ENCODE results near the gene HCN1.
"Not testable (repeated sequence)": the region's sequence is repeated elsewhere in the genome, so short reads cannot be mapped to it uniquely, and the experiment has no call there.

Gene HCN1

DNA sequence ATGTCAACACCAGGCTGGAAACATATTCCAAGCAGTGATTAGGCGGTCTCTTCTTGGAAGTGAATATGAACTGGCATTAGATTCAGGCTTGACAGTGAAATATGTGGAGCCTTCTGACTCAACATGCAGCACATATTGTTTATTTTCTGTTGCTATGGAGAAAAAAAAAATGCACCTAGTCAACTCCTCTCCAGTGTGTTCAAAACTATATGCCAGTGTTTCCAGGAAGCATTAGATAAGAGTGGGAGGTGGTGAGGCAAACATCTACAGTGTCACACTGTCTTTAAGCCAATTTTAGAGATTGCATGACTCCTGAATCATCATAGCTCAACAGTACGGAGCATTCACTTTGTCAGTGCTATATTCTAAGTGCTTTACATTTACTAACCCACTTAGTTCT, 117.9 kb downstream of the HCN1 start:
- Mint-ChIP-seq H3K27me3 (no peaks in the 10 kb centered on the region), H3K9me3 (peaks cover 7 to 12% of the 10 kb centered on the region in 2 donors), H3K4me3 (no peak overlapping the region), H3K4me1 (no peaks in the 10 kb centered on the region), H3K36me3 (no peaks in the 10 kb centered on the region), H3K27ac (no peak overlapping the region)
- no peak for DNase-seq
- no peak for ATAC-seq (replicated peaks)

DNA sequence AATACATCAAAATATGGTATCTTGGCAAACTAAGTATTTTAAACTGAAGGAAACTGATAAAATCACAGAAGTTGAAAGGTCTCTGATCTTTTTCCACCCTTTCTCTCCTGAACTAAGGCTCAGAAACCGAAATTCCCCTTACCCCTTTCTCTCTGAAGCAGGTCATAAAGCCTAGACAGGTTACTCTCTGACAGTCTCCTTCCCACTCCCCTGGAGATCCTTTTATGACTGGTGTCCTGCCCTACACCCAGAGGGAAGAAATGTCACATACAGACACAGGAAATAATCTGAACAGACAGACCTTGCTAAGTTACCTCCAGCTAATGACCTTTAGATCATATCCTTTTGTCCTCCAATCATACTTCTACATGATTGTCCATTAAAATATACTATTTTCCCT, 127.4 kb downstream of the HCN1 start:
- Mint-ChIP-seq H3K27me3 (no peaks in the 10 kb centered on the region), H3K9me3 (peaks cover 5 to 9% of the 10 kb centered on the region in 2 donors), H3K36me3 (no peaks in the 10 kb centered on the region), H3K27ac (no peak overlapping the region), H3K4me3 (no peak overlapping the region), H3K4me1 (no peaks in the 10 kb centered on the region)
- DNase-seq (no peak), ATAC-seq (replicated peaks) (no peak)

DNA sequence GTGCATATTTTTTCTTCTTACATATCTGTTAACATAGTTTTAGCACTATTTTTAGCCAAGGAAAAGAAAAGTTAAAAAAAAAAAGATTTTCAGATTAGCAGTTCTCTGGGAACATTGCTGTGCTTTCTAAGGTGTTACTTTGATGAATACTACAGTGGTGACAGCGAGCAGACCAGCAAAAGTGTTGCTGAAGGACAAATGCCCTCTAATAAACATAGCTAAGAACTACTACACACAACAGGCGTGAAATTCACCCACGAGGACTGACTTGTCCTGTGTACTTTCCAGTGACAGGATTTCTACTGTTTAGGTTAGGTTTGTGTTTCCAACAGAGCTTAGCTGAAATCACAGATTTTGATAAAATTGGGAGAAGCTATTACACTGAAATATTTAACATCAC, 153.8 kb downstream of the HCN1 start:
- DNase-seq (no peak), ATAC-seq (replicated peaks) (no peak)
- H3K9me3 Mint-ChIP-seq = peaks cover 4% of the 10 kb centered on the region in 2 donors
- no peak overlapping the region for H3K27ac Mint-ChIP-seq
- H3K27me3 Mint-ChIP-seq = no peaks in the 10 kb centered on the region
- H3K4me1 Mint-ChIP-seq = no peaks in the 10 kb centered on the region
- no peaks in the 10 kb centered on the region for H3K36me3 Mint-ChIP-seq
- no peak overlapping the region for H3K4me3 Mint-ChIP-seq

DNA sequence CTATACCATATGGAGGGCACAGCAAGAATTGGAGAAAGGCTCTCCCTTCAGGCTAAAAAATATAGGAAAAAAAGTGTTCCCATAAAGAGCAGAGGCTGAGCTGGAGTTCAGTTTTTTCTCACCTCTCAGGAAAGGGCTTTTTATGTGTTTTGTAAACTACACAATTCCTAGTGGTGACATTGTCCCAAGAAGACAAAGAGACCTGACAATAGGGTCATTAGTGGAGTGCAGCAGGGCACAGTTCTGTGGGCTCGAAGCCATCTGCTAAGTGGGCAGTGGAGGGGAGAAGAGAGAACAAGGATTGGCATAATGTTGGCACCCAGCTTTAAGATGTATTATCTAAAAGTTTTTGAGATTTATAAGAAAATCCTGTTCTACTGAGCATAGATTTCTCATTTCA, 162.5 kb downstream of the HCN1 start:
- Mint-ChIP-seq H3K27me3 (no peaks in the 10 kb centered on the region), H3K4me3 (no peak overlapping the region), H3K36me3 (no peaks in the 10 kb centered on the region), H3K27ac (no peak overlapping the region), H3K4me1 (no peaks in the 10 kb centered on the region), H3K9me3 (peaks cover 0 to 3% of the 10 kb centered on the region in 2 donors)
- ATAC-seq (replicated peaks) = no peak
- no peak for DNase-seq

DNA sequence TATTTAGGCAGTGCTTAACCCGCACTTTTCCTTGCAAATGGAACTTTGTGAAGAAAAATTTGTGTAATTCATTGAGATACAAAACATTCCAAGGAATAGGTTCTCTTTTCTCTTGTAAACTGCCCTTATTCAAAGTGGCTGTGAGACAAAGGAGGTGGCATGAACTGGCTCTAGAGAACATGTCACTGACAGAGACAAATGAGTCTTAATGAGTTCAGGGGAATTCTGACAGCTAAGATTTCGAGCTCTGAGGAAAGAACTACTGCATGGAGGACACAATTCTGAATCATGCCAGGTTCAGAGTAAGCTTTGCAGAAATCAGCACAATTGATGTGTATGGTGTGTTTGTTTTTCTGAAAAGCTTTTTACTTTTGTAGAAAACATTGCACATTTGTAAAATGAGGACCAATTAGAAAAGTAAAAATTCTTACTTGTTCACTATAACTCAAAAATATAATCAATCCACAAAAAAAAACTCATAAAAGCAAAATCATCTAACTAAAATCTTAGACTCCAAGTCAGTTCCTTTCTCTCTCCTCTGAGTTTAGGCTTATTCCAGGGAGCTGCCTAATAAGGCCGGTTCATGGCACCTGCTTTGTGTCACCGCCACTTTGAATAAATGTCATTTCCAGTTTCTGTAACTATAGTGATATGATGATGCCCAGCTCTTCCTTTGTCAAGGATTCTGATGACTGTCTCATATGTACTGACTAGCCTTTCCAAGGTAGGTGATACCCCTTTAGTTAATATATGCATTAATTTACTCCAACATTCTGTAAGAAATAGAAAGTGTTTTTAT, 163.2 kb downstream of the HCN1 start:
- H3K36me3 Mint-ChIP-seq = no peaks in the 10 kb centered on the region
- H3K27ac Mint-ChIP-seq = no peak overlapping the region
- ATAC-seq (replicated peaks) = no peak
- no peak overlapping the region for H3K4me3 Mint-ChIP-seq
- H3K27me3 Mint-ChIP-seq = no peaks in the 10 kb centered on the region
- peaks cover 0 to 3% of the 10 kb centered on the region in 2 donors for H3K9me3 Mint-ChIP-seq
- DNase-seq = no peak
- H3K4me1 Mint-ChIP-seq = no peaks in the 10 kb centered on the region

DNA sequence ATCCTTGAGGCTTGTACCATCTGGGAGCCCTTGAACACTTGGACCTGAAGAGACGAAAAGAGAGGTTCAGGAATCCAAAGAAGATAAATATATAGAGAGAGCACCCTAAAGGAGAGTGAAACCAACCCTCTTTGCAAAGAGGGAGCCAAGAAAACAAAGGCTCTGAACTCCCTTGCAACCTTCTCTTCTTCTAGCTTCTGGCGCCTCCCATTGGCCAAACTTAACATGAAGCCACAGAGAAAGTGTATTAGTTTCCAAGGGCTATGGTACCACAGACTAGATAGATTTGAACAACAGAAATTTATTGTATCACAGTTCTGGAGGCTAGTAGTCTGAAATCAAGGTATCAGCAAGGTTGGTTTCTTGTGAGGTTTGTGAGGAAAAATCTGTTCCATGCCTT, 175.1 kb downstream of the HCN1 start:
- Mint-ChIP-seq H3K4me3 (no peak overlapping the region), H3K27ac (no peak overlapping the region), H3K36me3 (no peaks in the 10 kb centered on the region), H3K4me1 (no peaks in the 10 kb centered on the region), H3K9me3 (peaks cover 0 to 2% of the 10 kb centered on the region in 2 donors), H3K27me3 (no peaks in the 10 kb centered on the region)
- DNase-seq (no peak), ATAC-seq (replicated peaks) (no peak)

DNA sequence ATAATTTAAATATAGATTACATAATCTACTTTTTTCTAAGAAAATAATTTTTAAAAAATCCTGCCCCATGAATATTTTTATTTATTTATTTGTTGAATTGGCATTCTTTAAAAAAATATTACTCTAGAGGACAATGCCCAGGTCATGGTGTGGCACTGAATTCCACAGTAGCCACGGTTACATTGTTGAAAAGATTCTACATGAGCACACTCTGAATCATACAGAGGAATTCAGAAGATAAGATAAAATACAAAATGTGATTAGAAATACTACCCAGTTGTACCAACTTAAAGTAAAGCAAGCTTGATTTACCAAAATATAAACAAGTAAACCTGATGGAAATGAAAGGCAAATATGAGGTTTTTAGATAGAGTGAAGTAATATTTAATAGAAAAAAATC, 183.7 kb downstream of the HCN1 start:
- no peak overlapping the region for H3K4me3 Mint-ChIP-seq
- ATAC-seq (replicated peaks) (no peak), DNase-seq (no peak)
- no peak overlapping the region for H3K27ac Mint-ChIP-seq
- H3K9me3 Mint-ChIP-seq = peaks cover 0 to 2% of the 10 kb centered on the region in 2 donors
- no peaks in the 10 kb centered on the region for H3K4me1 Mint-ChIP-seq
- no peaks in the 10 kb centered on the region for H3K27me3 Mint-ChIP-seq
- H3K36me3 Mint-ChIP-seq = no peaks in the 10 kb centered on the region

DNA sequence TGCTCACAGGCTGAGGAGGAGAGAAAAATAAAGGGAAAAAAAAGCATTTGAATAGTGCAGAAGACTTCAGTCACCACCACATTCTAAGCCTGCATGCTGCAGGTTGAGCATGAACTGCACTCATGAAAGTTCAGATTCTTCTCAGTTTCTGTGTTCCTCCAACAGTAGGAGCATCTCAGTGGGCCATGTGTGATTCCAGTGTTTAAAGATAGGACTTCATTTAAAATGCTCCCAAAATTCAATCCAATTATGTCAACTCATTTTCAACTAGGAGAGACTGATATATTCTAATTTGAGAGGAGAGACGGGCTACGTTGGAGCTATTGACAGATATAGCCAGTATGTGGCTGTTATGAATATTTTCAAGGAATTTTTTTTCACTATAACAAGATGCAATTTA, 186.8 kb downstream of the HCN1 start:
- no peaks in the 10 kb centered on the region for H3K36me3 Mint-ChIP-seq
- peaks cover 0 to 1% of the 10 kb centered on the region in 2 donors for H3K9me3 Mint-ChIP-seq
- DNase-seq (no peak), ATAC-seq (replicated peaks) (no peak)
- no peak overlapping the region for H3K4me3 Mint-ChIP-seq
- no peaks in the 10 kb centered on the region for H3K27me3 Mint-ChIP-seq
- H3K4me1 Mint-ChIP-seq = no peaks in the 10 kb centered on the region
- H3K27ac Mint-ChIP-seq = no peak overlapping the region

DNA sequence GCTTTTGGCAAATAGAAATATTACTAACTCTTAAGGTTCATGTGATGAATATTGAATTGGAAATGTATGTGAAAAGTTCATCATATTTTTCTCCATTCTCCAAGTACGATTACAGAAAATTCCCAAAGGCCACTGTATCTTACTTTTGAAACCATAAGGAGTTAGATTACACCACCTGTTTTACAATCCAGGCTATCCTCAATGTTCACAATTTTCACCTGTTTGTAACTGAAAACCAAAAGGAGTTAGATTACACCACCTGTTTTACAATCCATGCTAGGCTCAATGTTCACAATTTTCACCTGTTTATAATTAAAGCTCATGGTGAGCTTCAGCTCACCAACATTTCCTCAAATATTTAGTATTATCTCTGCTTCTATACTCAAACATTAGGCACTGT, 188.0 kb downstream of the HCN1 start:
- no peaks in the 10 kb centered on the region for H3K4me1 Mint-ChIP-seq

DNA sequence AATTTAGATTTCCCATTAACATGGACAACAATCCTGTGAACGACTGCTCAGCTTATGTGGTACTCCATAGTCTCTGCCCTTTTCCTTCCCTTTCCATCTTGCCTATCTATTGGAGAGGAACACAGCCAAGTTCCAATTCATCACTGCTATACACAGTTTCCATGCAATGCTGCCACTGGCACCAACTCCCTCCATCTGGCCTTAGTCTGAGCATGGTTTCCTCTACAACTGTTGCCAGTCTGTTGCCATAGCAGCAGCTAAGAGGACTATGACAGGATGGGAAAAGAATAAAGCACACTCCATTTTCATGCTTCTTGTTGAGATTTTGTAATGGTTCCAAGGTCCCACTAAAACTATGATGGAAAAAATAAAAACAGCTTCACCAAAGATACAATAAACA, 189.0 kb downstream of the HCN1 start:
- no peaks in the 10 kb centered on the region for H3K27me3 Mint-ChIP-seq
- no peak overlapping the region for H3K4me3 Mint-ChIP-seq
- peaks cover 0 to 3% of the 10 kb centered on the region in 2 donors for H3K9me3 Mint-ChIP-seq
- H3K36me3 Mint-ChIP-seq = no peaks in the 10 kb centered on the region
- H3K4me1 Mint-ChIP-seq = no peaks in the 10 kb centered on the region
- H3K27ac Mint-ChIP-seq = no peak overlapping the region
- no peak for DNase-seq
- ATAC-seq (replicated peaks) = no peak

More for the DNA sequence above, 188.0 kb downstream of the HCN1 start:
- H3K27ac Mint-ChIP-seq = no peak overlapping the region
- no peak overlapping the region for H3K4me3 Mint-ChIP-seq
- DNase-seq = no peak
- no peaks in the 10 kb centered on the region for H3K36me3 Mint-ChIP-seq
- H3K9me3 Mint-ChIP-seq = peaks cover 0 to 3% of the 10 kb centered on the region in 2 donors
- no peak for ATAC-seq (replicated peaks)
- no peaks in the 10 kb centered on the region for H3K27me3 Mint-ChIP-seq

DNA sequence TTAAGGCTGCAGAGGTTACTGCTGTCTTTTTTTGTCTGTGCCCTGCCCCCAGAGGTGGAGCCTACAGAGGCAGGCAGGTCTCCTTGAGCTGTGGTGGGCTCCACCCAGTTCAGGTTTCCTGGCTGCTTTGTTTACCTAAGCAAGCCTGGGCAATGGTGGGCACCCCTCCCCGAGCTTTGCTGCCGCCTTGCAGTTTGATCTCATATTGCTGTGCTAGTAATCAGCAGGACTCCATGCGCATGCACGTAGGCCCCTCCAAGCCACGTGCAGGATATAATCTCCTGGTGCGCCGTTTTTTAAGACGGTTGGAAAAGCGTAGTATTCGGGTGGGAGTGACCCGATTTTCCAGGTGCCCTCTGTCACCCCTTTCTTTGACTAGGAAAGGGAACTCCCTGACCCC, 197.2 kb downstream of the HCN1 start:
- H3K36me3 Mint-ChIP-seq; H3K9me3 Mint-ChIP-seq; H3K4me3 Mint-ChIP-seq; ATAC-seq (replicated peaks); H3K4me1 Mint-ChIP-seq; DNase-seq; H3K27me3 Mint-ChIP-seq; H3K27ac Mint-ChIP-seq: not testable (repeated sequence)

DNA sequence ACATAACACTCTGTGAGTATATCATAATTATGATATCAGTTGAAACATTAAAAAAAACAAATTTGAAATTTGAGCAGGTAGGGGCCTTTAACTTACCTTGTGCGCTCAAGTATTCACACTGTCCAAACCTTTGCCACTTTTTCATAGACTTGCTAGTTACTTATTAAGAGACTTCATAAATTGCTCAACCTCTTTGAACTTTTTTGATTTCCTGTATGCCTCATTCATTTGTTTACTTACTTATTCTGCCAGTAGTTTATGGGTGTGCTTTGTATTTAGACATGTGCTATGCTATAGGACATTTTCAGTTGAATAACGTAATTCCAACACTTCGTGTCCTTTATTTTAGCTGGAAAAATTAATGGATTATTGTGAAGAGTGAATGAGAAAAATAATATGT, 204.8 kb downstream of the HCN1 start:
- no peak for DNase-seq
- no peak for ATAC-seq (replicated peaks)
- Mint-ChIP-seq H3K27me3 (no peaks in the 10 kb centered on the region), H3K27ac (no peak overlapping the region), H3K36me3 (no peaks in the 10 kb centered on the region), H3K4me3 (no peak overlapping the region), H3K4me1 (no peaks in the 10 kb centered on the region), H3K9me3 (peaks cover 0 to 8% of the 10 kb centered on the region in 2 donors)

DNA sequence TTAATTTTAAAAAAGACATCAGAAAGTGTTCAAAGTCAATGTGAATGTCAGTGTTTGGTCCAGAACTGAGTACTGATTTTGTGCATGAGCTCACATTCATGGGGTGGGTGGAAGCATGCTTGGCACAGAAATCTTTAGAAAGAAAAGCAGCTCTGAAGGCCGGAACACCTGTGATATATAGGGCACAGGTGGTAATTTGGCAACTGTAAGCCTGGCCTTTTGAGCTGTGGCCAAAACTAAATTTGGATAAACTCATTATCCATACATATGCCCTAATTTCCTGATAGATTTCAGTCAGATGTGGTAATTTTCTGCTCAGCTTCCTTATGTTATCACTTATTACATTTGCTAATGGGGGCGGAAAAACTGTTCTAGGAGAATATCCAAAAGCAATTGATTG, 211.4 kb downstream of the HCN1 start:
- H3K36me3 Mint-ChIP-seq = no peaks in the 10 kb centered on the region
- H3K4me3 Mint-ChIP-seq = no peak overlapping the region
- no peak for DNase-seq
- H3K27ac Mint-ChIP-seq = no peak overlapping the region
- H3K27me3 Mint-ChIP-seq = no peaks in the 10 kb centered on the region
- H3K9me3 Mint-ChIP-seq = peaks cover 0 to 4% of the 10 kb centered on the region in 2 donors
- H3K4me1 Mint-ChIP-seq = no peaks in the 10 kb centered on the region
- ATAC-seq (replicated peaks) = no peak

DNA sequence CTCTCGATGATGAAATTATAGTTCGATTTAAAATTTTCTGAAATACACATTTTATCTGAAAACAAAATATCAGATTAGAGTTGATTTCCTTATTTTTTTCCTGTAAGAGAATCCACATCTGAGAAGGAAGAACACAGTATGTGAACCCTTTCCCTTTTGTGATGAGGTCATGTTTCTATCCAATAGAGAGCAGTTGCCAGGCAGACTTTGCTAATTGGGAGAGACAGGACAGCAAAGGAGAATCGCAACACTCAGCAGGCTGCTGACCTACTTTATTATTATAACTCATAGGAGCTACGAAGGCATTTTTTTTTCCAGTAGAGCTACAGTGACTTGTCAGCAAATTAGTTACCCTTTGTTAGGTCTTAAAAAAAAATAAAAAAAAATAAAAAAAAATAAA, 242.1 kb downstream of the HCN1 start:
- Mint-ChIP-seq H3K27me3 (no peaks in the 10 kb centered on the region), H3K4me1 (no peaks in the 10 kb centered on the region), H3K4me3 (no peak overlapping the region), H3K36me3 (no peaks in the 10 kb centered on the region), H3K27ac (no peak overlapping the region), H3K9me3 (peaks cover 0 to 2% of the 10 kb centered on the region in 2 donors)
- DNase-seq (no peak), ATAC-seq (replicated peaks) (peak; percentile 51 to 59)

DNA sequence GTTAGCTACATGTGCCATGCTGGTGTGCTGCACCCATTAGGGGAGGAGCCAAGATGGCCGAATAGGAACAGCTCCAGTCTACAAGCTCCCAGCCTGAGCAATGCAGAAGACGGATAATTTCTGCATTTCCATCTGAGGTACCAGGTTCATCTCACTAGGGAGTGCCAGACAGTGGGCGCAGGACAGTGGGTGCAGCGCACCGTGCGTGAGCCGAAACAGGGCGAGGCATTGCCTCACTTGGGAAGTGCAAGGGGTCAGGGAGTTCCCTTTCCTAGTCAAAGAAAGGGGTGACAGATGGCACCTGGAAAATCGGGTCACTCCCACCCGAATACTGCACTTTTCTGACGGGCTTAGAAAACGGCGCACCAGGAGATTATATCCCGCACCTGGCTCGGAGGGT, 251.3 kb downstream of the HCN1 start:
- H3K27ac Mint-ChIP-seq; H3K4me3 Mint-ChIP-seq; H3K4me1 Mint-ChIP-seq; H3K27me3 Mint-ChIP-seq; ATAC-seq (replicated peaks); H3K36me3 Mint-ChIP-seq; H3K9me3 Mint-ChIP-seq; DNase-seq: not testable (repeated sequence)
